HUES6 (cell line): ENCODE results near the gene KCNK4.

Source experiments
- H3K27ac ChIP-seq: 2 replicates; pipeline ENCODE4 v1.7.0; 2013; ENCODE audit warnings: low read depth, mild to moderate bottlenecking, low read length, inconsistent platforms
- H3K27me3 ChIP-seq: 2 replicates; pipeline ENCODE4 v1.6.1; 2013; ENCODE audit warnings: low read length; ENCODE audit not compliant: control insufficient read depth, insufficient read depth
- H3K36me3 ChIP-seq: 2 replicates; pipeline ENCODE4 v1.6.1; 2013; ENCODE audit warnings: low read length; ENCODE audit not compliant: control insufficient read depth, insufficient read depth
- H3K4me1 ChIP-seq: 2 replicates; pipeline ENCODE4 v1.6.1; 2013; ENCODE audit warnings: low read length; ENCODE audit not compliant: control insufficient read depth, insufficient read depth
- H3K4me3 ChIP-seq: 2 replicates; pipeline ENCODE4 v1.5.1; 2013; ENCODE audit warnings: low read depth, low read length
- H3K9ac ChIP-seq: one replicate; pipeline ENCODE4 v1.6.1; 2013; ENCODE audit warnings: mild to moderate bottlenecking, low read length
- H3K9me3 ChIP-seq: 2 replicates; pipeline ENCODE4 v1.6.1; 2013; ENCODE audit warnings: low read depth, low read length; ENCODE audit not compliant: control insufficient read depth, insufficient read depth

KCNK4 gene

GRCh38 chr11:64338716-64339115 is 47.6 kb downstream of the KCNK4 start:
- Histone ChIP-seq H3K9ac (no peak overlapping the region), H3K4me1 (peaks cover 20% of the 10 kb centered on the region), H3K4me3 (no peak overlapping the region), H3K27me3 (no peaks in the 10 kb centered on the region), H3K9me3 (no peaks in the 10 kb centered on the region), H3K36me3 (no peaks in the 10 kb centered on the region), H3K27ac (no peak overlapping the region)

- Histone ChIP-seq H3K9ac (no peak overlapping the region), H3K27me3 (no peaks in the 10 kb centered on the region), H3K27ac (no peak overlapping the region), H3K4me3 (no peak overlapping the region), H3K36me3 (no peaks in the 10 kb centered on the region), H3K9me3 (no peaks in the 10 kb centered on the region), H3K4me1 (peaks cover 20% of the 10 kb centered on the region)
Measured at GRCh38 chr11:64339286-64339685, 48.2 kb downstream of the KCNK4 start.

GRCh38 chr11:64339754-64340408 is 48.8 kb downstream of the KCNK4 start, which contains the start of gene CCDC88B:
Gene CCDC88B, plus strand, starts transcription at chr11:64340204. Its CDS starts 63 bp downstream, at chr11:64340267.
- peak within 1 kb of the TSS; percentile 76 for H3K4me3 ChIP-seq
- H3K9ac ChIP-seq, result no peak within 1 kb of the TSS
- peaks cover 20% of the 10 kb centered on the region for H3K4me1 ChIP-seq
- no peaks in the 10 kb centered on the region for H3K36me3 ChIP-seq
- H3K27me3 ChIP-seq, result no peaks in the 10 kb centered on the region
- no peaks in the 10 kb centered on the region for H3K9me3 ChIP-seq
- no peak within 1 kb of the TSS for H3K27ac ChIP-seq

DNA sequence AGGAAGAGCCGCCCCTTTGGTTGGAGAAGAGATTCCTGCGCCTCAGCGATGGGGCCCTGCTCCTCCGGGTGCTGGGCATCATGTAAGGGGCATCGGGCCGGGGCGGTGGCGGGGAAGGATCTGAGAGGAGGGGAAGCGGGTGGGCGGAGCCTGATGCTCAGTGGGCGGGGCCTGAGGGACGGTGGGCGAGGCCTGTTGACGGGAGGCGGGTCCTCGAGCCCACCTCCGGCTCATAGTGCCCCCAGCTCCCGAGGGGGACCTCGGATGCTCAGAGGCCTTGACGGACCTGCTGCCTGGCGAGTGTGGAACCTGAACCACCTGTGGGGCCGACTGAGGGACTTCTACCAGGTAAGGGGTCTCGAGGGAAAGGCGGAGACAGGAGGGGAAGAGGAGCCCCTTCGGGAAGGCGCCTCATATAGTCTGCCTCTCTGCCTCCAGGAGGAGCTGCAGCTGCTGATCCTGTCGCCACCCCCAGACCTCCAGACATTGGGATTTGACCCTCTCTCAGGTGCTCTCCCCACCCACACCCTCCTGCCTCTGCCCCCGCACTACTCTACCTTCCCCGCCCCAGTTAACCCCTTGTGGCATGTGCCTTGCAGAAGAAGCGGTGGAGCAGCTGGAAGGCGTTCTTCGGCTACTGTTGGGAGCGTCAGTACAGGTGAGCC is 49.7 kb downstream of the KCNK4 start:
- Histone ChIP-seq H3K4me1 (peaks cover 20% of the 10 kb centered on the region), H3K27ac (no peak overlapping the region), H3K9ac (no peak overlapping the region), H3K27me3 (no peaks in the 10 kb centered on the region), H3K4me3 (peak overlapping the region; percentile 76), H3K9me3 (no peaks in the 10 kb centered on the region), H3K36me3 (no peaks in the 10 kb centered on the region)

DNA sequence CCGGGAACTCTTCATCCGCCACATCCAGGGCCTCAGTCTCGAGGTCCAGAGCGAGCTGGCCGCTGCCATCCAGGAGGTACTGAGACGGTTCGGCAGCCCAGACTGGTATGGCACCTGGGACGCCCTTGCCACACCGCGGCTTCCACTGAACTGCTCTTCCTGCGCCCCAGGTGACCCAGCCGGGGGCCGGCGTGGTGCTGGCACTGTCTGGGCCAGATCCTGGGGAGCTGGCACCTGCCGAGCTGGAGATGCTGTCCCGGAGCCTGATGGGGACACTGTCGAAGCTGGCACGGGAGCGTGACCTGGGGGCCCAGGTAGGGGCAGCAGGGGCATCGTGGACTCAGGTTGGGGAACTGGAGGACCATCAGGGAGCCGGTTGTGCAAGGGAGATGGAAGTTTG is 50.3 kb downstream of the KCNK4 start:
- H3K9me3 ChIP-seq, result no peaks in the 10 kb centered on the region
- no peaks in the 10 kb centered on the region for H3K27me3 ChIP-seq
- H3K4me3 ChIP-seq, result peak overlapping the region; percentile 76
- H3K36me3 ChIP-seq, result no peaks in the 10 kb centered on the region
- H3K27ac ChIP-seq, result no peak overlapping the region
- H3K4me1 ChIP-seq, result peaks cover 20% of the 10 kb centered on the region
- H3K9ac ChIP-seq, result no peak overlapping the region

- Histone ChIP-seq H3K4me1 (peaks cover 20% of the 10 kb centered on the region), H3K36me3 (no peaks in the 10 kb centered on the region), H3K27ac (no peak overlapping the region), H3K4me3 (peak overlapping the region; percentile 63), H3K9me3 (no peaks in the 10 kb centered on the region), H3K27me3 (no peaks in the 10 kb centered on the region), H3K9ac (no peak overlapping the region)
Measured at GRCh38 chr11:64341851-64342791, 51.0 kb downstream of the KCNK4 start.

DNA sequence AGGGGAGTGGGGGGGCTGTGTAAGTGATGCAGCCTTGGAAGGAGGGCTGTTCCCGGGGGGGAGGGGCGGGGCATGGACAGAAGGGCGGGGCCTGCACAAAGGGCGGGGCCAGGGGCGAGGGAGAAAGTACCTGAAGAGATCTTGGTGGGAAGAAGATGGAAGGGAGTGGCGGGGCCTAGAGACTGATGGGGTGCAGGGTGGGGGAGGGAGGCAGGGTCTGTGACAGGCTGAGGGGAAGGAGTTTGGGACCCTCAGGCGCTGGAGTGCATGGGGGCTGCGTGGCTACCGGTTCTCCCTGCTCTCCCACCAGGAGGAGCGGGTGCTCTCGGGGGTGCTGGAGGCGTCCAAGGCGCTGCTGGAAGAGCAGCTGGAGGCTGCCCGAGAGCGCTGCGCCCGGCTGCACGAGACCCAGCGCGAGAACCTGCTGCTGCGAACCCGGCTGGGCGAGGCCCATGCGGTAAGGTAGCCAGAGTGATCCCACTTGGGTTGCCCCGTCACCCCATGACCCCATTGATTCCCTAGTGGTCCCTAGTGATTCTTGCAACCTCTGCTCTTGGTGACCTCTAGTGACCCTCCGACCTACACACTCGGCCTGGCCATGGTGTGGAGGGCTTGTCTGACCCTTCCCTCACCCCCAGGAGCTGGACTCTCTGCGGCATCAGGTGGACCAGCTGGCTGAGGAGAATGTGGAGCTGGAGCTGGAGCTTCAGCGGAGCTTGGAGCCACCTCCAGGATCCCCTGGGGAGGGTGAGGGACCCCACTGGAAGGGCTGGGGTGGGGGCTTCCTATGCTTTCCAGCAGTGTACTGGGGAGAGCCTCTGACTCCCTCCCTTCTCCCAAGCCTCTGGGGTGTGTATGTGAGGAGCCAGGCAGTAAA is 52.0 kb downstream of the KCNK4 start:
- H3K27ac ChIP-seq, result no peak overlapping the region
- H3K9ac ChIP-seq, result no peak overlapping the region
- no peaks in the 10 kb centered on the region for H3K36me3 ChIP-seq
- H3K27me3 ChIP-seq, result no peaks in the 10 kb centered on the region
- peak overlapping the region; percentile 63 for H3K4me3 ChIP-seq
- no peaks in the 10 kb centered on the region for H3K9me3 ChIP-seq
- H3K4me1 ChIP-seq, result peaks cover 20% of the 10 kb centered on the region

- Histone ChIP-seq H3K9me3 (no peaks in the 10 kb centered on the region), H3K36me3 (no peaks in the 10 kb centered on the region), H3K4me1 (peaks cover 26% of the 10 kb centered on the region), H3K9ac (no peak overlapping the region), H3K27me3 (no peaks in the 10 kb centered on the region), H3K4me3 (no peak overlapping the region), H3K27ac (no peak overlapping the region)
Measured at GRCh38 chr11:64343767-64344559, 52.9 kb downstream of the KCNK4 start.

DNA sequence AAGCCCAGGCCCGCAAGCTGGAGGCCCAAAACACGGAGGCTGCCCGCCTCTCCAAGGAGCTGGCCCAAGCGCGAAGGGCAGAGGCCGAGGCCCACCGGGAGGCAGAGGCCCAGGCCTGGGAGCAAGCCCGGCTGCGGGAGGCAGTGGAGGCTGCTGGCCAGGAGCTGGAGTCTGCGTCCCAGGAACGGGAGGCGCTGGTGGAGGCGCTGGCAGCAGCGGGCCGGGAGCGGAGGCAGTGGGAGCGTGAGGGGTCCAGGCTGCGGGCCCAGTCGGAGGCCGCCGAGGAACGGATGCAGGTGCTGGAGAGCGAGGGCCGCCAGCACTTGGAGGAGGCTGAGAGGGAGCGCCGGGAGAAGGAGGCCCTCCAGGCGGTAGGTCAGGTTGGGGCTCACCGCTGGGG is 53.7 kb downstream of the KCNK4 start:
- Histone ChIP-seq H3K9ac (no peak overlapping the region), H3K4me1 (peaks cover 27% of the 10 kb centered on the region), H3K4me3 (no peak overlapping the region), H3K9me3 (no peaks in the 10 kb centered on the region), H3K36me3 (no peaks in the 10 kb centered on the region), H3K27me3 (no peaks in the 10 kb centered on the region), H3K27ac (no peak overlapping the region)
